Islet of Langerhans (tissue), 1 donor: Measurements from ENCODE around the gene MEN1.

Experiments
- FAIRE-seq: peaks from one replicate; lab custom pipeline; 2011; peaks lifted over from hg19 to GRCh38; lab: Jason Lieb, UNC

The MEN1 gene

GRCh38 chr11:64801561-64802369, 8.6 kb downstream of the MEN1 start:
- FAIRE-seq: no peak

- no peak for FAIRE-seq
Measured at GRCh38 chr11:64801158-64801464, 9.2 kb downstream of the MEN1 start.

- no peak for FAIRE-seq
Measured at GRCh38 chr11:64800303-64801157, 9.8 kb downstream of the MEN1 start.

- no peak for FAIRE-seq
Measured at GRCh38 chr11:64799623-64800302, 10.6 kb downstream of the MEN1 start.

GRCh38 chr11:64799256-64799622, 11.1 kb downstream of the MEN1 start:
- FAIRE-seq: no peak

- no peak for FAIRE-seq
Measured at GRCh38 chr11:64796757-64797541, 13.4 kb downstream of the MEN1 start.

GRCh38 chr11:64796047-64796756, 14.1 kb downstream of the MEN1 start:
- FAIRE-seq: no peak

GRCh38 chr11:64794526-64794925, 15.8 kb downstream of the MEN1 start:
- FAIRE-seq: no peak

GRCh38 chr11:64793271-64794160, 16.8 kb downstream of the MEN1 start:
- no peak for FAIRE-seq

- FAIRE-seq: no peak
Measured at GRCh38 chr11:64792482-64792881, 17.9 kb downstream of the MEN1 start.

GRCh38 chr11:64791781-64792291, 18.5 kb downstream of the MEN1 start:
- no peak for FAIRE-seq

- no peak for FAIRE-seq
Measured at GRCh38 chr11:64790205-64791095, 19.9 kb downstream of the MEN1 start.

GRCh38 chr11:64789331-64790204, 20.8 kb downstream of the MEN1 start:
- FAIRE-seq: no peak

- FAIRE-seq: no peak
Measured at GRCh38 chr11:64788321-64789215, 21.8 kb downstream of the MEN1 start.

GRCh38 chr11:64787526-64788320, 22.6 kb downstream of the MEN1 start:
- no peak for FAIRE-seq

- FAIRE-seq: no peak
Measured at GRCh38 chr11:64786308-64786707, 24.0 kb downstream of the MEN1 start.
